Brain microvascular endothelial cell (primary cell): ENCODE data around the gene VWA3A.
"Not testable (repeated sequence)": the region's sequence is repeated elsewhere in the genome, so short reads cannot be mapped to it uniquely, and the experiment has no call there.

Experiments
- DNase-seq: peaks from one replicate; pipeline ENCODE4 v3.0.0-alpha.2; 2020
- H3K27ac ChIP-seq: fragments of 250-450 bp; sonication (Bioruptor Pico); 2 replicates; pipeline ENCODE4 v1.5.1; 2020; ENCODE audit warnings: mild to moderate bottlenecking, moderate library complexity
- H3K27me3 ChIP-seq: fragments of 250-450 bp; sonication (Bioruptor Pico); replicated peaks from 2 replicates; pipeline ENCODE4 v1.5.1; 2020; ENCODE audit warnings: mild to moderate bottlenecking
- H3K36me3 ChIP-seq: fragments of 250-450 bp; sonication (Bioruptor Pico); replicated peaks from 2 replicates; pipeline ENCODE4 v1.5.1; 2020; ENCODE audit warnings: mild to moderate bottlenecking
- H3K4me3 ChIP-seq: 2 replicates; pipeline ENCODE4 v1.5.1; 2011; ENCODE audit warnings: low read depth, mild to moderate bottlenecking, control low read depth, low read length, moderate library complexity
- in situ Hi-C: cut with HindIII; loops from 2 replicates; pipeline ENCODE4 v1.10.0; 2017; ENCODE audit warnings: low sequenced_read_pairs, low pct_ligation_motif_present
- TF ChIP-seq, protein P1 (sequence below): IDR thresholded peaks from 2 replicates; pipeline ENCODE4 v1.5.1; 2011; ENCODE audit warnings: low read depth, mild to moderate bottlenecking, moderate library complexity, low read length, control low read depth, inconsistent platforms; ENCODE audit errors: missing control alignments

Gene VWA3A

DNA sequence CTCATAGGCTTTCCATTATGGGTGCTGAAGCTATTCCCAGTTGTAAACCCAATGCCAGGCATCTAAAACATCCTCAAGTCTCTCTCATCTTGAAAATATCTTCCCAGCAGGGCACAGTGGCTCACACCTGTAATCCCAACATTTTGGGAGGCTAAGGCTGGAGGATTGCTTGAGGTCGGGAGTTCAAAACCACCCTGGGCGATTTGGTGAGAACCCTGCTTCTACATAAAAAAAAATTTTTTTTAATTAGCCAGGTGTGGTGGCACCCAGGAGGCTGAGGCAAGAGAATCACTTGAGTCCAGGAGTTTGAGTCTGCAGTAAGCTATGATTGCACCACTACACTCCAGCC, 100.7 kb downstream of the VWA3A start:
- H3K27ac ChIP-seq: no peak overlapping the region
- TF ChIP-seq, protein P1, sequence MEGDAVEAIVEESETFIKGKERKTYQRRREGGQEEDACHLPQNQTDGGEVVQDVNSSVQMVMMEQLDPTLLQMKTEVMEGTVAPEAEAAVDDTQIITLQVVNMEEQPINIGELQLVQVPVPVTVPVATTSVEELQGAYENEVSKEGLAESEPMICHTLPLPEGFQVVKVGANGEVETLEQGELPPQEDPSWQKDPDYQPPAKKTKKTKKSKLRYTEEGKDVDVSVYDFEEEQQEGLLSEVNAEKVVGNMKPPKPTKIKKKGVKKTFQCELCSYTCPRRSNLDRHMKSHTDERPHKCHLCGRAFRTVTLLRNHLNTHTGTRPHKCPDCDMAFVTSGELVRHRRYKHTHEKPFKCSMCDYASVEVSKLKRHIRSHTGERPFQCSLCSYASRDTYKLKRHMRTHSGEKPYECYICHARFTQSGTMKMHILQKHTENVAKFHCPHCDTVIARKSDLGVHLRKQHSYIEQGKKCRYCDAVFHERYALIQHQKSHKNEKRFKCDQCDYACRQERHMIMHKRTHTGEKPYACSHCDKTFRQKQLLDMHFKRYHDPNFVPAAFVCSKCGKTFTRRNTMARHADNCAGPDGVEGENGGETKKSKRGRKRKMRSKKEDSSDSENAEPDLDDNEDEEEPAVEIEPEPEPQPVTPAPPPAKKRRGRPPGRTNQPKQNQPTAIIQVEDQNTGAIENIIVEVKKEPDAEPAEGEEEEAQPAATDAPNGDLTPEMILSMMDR: no peak
- in situ Hi-C loops: no loop called here

DNA sequence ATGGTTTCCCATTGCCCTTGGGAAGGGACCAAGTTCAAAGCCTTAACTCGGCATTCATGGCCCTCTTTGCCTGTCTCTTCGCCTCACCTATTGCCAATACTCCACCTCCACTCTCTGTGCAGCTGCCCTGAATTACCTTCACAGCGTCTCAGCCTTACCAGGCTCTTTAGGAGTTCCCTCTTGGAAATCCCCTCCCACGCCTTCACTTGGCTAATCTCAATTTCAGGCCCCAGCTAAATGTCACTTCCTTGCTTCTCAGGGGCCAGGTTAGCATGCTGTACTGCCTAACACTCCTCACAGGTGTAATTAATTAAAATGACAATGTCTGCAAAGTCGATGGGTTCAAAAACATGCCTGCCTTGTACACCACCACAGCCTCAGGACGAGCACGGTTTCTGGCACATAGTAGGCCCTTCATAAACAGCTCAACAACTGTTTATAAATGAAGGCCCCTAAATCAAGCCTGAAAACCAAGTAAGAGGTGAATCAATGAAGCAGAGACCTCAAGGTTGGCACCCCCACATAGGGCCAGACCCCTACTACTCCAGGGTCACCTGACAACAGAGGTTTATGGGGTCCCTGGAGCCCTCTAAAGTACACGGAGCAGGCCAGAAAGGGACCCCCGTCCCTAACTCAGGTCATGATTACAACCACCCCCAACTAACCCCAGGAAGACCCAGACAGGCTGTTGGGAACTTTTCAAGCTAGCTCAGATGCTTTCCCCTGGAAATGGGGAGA, 102.5 kb downstream of the VWA3A start:
- no peaks in the 10 kb centered on the region for H3K36me3 ChIP-seq
- TF ChIP-seq, protein P1: no peak
- no peak for DNase-seq
- no peak overlapping the region for H3K27ac ChIP-seq
- in situ Hi-C loops: no loop called here
- H3K27me3 ChIP-seq: no peaks in the 10 kb centered on the region
- no peak overlapping the region for H3K4me3 ChIP-seq

More for the DNA sequence above, 100.7 kb downstream of the VWA3A start:
- H3K27me3 ChIP-seq: no peaks in the 10 kb centered on the region
- DNase-seq: no peak
- no peak overlapping the region for H3K4me3 ChIP-seq
- H3K36me3 ChIP-seq: no peaks in the 10 kb centered on the region

DNA sequence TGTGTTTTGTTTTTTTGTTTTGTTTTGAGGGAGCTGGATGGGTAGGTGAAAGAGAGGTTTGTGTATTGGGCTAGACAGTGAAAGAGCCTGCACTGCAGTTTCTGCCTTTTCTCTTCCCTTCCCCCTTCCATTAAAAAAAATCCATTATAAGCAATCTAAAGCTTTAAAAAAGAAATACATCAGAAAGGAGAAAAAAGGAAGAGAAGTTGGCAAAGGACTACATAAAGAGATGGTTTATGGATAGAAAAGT, 103.0 kb downstream of the VWA3A start:
- DNase-seq: no peak
- TF ChIP-seq, protein P1: no peak
- Histone ChIP-seq H3K4me3 (no peak overlapping the region), H3K27me3 (no peaks in the 10 kb centered on the region), H3K27ac (no peak overlapping the region), H3K36me3 (no peaks in the 10 kb centered on the region)
- in situ Hi-C loops: no loop called here

DNA sequence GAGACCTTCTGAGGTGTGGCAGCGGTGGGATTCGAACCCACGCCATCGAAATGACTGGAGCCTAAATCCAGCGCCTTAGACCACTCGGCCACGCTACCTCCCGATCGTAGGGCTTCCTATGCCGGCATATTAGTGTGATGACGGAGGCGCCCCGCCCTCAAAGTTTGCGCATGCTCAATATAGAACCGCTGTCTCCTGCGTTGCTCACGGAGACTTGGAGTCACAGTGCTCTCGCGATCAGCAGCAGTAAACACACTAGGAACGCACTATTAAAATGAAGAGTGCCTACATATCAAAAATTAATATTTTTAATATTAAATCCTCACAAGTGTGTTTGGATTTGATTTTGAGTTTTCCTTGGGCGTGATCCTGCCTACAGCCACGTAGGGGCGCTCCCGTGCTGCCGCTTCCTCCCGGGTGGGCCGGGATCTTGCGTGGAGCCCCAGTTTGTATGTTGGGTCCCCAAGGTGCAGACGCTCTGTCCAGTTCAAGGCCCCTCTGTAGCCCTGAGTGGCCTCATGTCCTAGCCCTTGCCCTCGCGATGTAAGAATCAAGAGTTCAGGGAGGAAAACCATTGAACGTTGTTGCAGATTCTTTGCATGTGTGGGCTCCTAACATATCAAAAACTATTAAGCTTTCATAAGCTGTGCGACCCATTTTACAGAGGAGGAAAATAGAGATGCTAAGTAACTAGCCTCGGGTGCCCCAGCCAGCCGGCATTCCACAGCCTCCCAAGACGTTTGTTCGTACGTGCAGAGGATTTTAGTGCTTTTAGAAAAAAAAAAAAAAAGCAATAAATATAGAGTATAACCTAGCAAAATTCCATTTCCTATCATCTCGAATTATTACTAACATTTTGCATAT, 103.6 kb downstream of the VWA3A start:
- Histone ChIP-seq H3K27ac (peak overlapping the region; percentile 41), H3K36me3 (no peaks in the 10 kb centered on the region), H3K4me3 (peak overlapping the region; percentile 71), H3K27me3 (no peaks in the 10 kb centered on the region)
- TF ChIP-seq, protein P1: peak; percentile 88
- DNase-seq: peak; percentile 85
- in situ Hi-C loops: no loop called here

DNA sequence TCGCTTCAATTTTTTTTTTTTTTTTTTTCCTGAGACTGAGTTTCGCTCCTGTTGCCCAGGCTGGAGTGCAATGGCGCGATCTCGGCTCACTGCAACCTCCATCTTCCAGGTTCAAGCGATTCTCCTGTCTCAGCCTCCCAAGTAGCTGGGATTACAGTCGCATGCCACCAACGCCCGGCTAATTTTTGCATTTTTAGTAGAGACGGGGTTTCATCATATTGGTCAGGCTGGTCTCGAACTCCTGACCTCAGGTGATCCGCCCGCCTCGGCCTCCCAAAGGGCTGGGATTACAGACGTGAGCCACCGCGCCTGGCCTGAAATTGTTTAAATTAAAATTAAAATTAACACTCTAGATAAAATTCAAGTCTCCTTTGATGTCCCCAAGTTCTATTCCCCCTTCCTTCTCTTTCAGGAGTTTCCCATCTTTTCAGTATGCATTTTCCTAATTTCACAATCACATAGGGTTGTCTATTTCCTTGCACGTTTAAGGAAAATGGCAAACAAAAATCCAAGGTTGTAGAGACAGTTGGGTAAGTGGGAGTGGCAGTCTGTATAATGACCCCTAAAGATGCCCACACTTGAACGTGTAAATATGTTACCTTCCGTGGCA, 104.3 kb downstream of the VWA3A start:
- H3K27me3 ChIP-seq, H3K27ac ChIP-seq, H3K36me3 ChIP-seq, H3K4me3 ChIP-seq, in situ Hi-C loops, DNase-seq: not testable (repeated sequence)

DNA sequence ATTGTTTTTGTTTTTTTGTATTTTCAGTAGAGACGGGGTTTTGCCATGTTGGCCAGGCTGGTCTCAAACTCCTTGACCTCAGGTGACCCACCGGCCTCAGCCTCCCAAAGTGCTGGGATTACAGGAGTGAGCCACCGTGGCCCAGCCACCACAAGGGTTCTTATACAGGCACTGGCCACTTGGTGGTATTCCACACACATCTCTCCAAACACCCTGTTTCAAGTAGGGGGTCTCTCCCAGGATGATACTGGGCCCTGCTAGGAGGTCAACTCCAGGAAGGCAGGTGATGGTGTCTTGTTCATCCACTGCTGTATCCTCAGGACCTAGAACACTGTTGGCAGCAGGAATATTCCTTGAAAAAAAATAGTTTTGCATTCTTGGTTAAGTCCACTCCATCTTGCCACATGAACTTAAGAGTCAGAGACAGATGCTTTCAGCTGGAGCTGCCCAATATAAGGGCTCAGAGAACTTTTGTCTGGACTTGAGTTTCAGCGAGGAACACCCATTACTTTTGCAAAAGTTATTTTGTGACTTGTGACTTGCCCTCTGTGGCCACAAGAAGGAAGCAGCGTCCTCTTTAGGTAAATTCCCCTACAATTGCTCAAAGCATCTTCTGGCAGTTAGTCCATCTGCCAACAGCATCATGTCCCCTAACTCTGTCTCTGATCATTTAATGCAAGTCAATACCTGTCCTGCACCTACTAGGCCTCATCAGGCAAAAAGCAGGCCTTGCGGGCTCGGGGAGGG, 106.4 kb downstream of the VWA3A start:
- Histone ChIP-seq H3K4me3 (no peak overlapping the region), H3K27ac (peak overlapping the region; percentile 91), H3K36me3 (no peaks in the 10 kb centered on the region), H3K27me3 (no peaks in the 10 kb centered on the region)
- TF ChIP-seq, protein P1: no peak
- DNase-seq: no peak
- in situ Hi-C loops: no loop called here
